Neural progenitor cell (in vitro differentiated cells): ENCODE measurements around the gene RUNX3. TPM values are rescaled to one million over a fixed set of nuclear protein-coding genes. Genes with fewer than 3 reads are reported as not detected.

ENCODE experiments used
- DNase-seq: peaks from one replicate; pipeline ENCODE4 v3.0.0-alpha.2; 2016; ENCODE audit warnings: low spot score
- H2AFZ ChIP-seq: fragments of 200-600 bp; sonication (generic); replicated peaks from 2 replicates; pipeline ENCODE4 v1.6.1; 2016; ENCODE audit warnings: antibody characterized with exemption
- H3F3A ChIP-seq: fragments of 200-600 bp; sonication (generic); 2 replicates; pipeline ENCODE4 v1.6.1; 2016; ENCODE audit warnings: antibody characterized with exemption, low read depth
- H3K27ac ChIP-seq: fragments of 200-600 bp; sonication (generic); 2 replicates; pipeline ENCODE4 v1.5.1; 2016; ENCODE audit warnings: mild to moderate bottlenecking
- H3K27me3 ChIP-seq: fragments of 200-600 bp; sonication (generic); 2 replicates; pipeline ENCODE4 v1.6.1; 2016; ENCODE audit warnings: mild to moderate bottlenecking, moderate library complexity
- H3K36me3 ChIP-seq: fragments of 200-600 bp; sonication (generic); 2 replicates; pipeline ENCODE4 v1.5.1; 2016
- H3K4me1 ChIP-seq: fragments of 200-600 bp; sonication (generic); 2 replicates; pipeline ENCODE4 v1.6.1; 2016; ENCODE audit warnings: mixed run types
- H3K4me2 ChIP-seq: fragments of 200-600 bp; sonication (generic); 2 replicates; pipeline ENCODE4 v1.6.1; 2016
- H3K4me3 ChIP-seq: fragments of 200-600 bp; sonication (generic); 2 replicates; pipeline ENCODE4 v1.5.1; 2016
- H3K79me2 ChIP-seq: fragments of 200-600 bp; sonication (generic); 2 replicates; pipeline ENCODE4 v1.6.1; 2016; ENCODE audit warnings: low read depth
- H3K9ac ChIP-seq: fragments of 200-600 bp; sonication (generic); 2 replicates; pipeline ENCODE4 v1.6.1; 2016
- H3K9me3 ChIP-seq: fragments of 200-600 bp; sonication (generic); 2 replicates; pipeline ENCODE4 v1.5.1; 2016; ENCODE audit warnings: low read depth
- H4K20me1 ChIP-seq: fragments of 200-600 bp; sonication (generic); 2 replicates; pipeline ENCODE4 v1.6.1; 2016; ENCODE audit warnings: low read depth
- H3K27ac Mint-ChIP-seq: 3 replicates; pipeline ENCODE4 v1.8.0; 2021; ENCODE audit warnings: mixed read lengths
- H3K27me3 Mint-ChIP-seq: 2 replicates; pipeline ENCODE4 v1.8.0; 2022; ENCODE audit warnings: low read depth, mild to moderate bottlenecking, inconsistent platforms, moderate library complexity, mixed read lengths; ENCODE audit not compliant: insufficient read depth
- H3K36me3 Mint-ChIP-seq: 3 replicates; pipeline ENCODE4 v1.8.0; 2021; ENCODE audit warnings: mixed read lengths
- H3K4me1 Mint-ChIP-seq: 3 replicates; pipeline ENCODE4 v1.8.0; 2021; ENCODE audit warnings: mixed read lengths
- H3K4me3 Mint-ChIP-seq: 3 replicates; pipeline ENCODE4 v1.8.0; 2021; ENCODE audit warnings: mild to moderate bottlenecking, moderate library complexity, mixed read lengths
- H3K9me3 Mint-ChIP-seq: 3 replicates; pipeline ENCODE4 v1.8.0; 2020; ENCODE audit warnings: mixed read lengths
- CTCF ChIP-seq: fragments of 200-600 bp; sonication (generic); IDR thresholded peaks from 2 replicates; pipeline ENCODE4 v1.5.1; 2017; ENCODE audit warnings: antibody characterized with exemption, mild to moderate bottlenecking
- EZH2 ChIP-seq: fragments of 200-600 bp; sonication (generic); IDR thresholded peaks from 2 replicates; pipeline ENCODE4 v1.6.1; 2017; ENCODE audit warnings: antibody characterized with exemption, mild to moderate bottlenecking, moderate library complexity
- EZH2phosphoT487 ChIP-seq: fragments of 200-600 bp; sonication (generic); IDR thresholded peaks from 2 replicates; pipeline ENCODE4 v1.6.1; 2017; ENCODE audit warnings: antibody characterized with exemption
- total RNA-seq: library from RNA; depleted of rRNA; stranded (reverse); fragments of >200 nt; gene quantifications from 2 replicates; pipeline ENCODE4 v1.2.3, GENCODE V29; 2015; ENCODE audit warnings: low replicate concordance

RUNX3 gene
- total RNA-seq, 1 donor from 2014 or later: not detected

- peaks cover 2% of the 10 kb centered on the region for H3K36me3 Mint-ChIP-seq
- H2AFZ ChIP-seq: no peak overlapping the region
Measured at GRCh38 chr1:24888971-24889676, 41.0 kb downstream of the RUNX3 start.

GRCh38 chr1:24888061-24888970, 41.8 kb downstream of the RUNX3 start:
- no peaks in the 10 kb centered on the region for H3K36me3 ChIP-seq
- H3K4me1 ChIP-seq: no peaks in the 10 kb centered on the region
- H3K9me3 Mint-ChIP-seq: peaks cover 25% of the 10 kb centered on the region
- peaks cover 12% of the 10 kb centered on the region for H3K27me3 ChIP-seq
- H3K27ac Mint-ChIP-seq: no peak overlapping the region
- no peaks in the 10 kb centered on the region for H3K9me3 ChIP-seq
- no peaks in the 10 kb centered on the region for H3K4me1 Mint-ChIP-seq
- H3K27me3 Mint-ChIP-seq: peaks cover 12% of the 10 kb centered on the region
- no peak for TF ChIP-seq EZH2
- no peak for TF ChIP-seq EZH2phosphoT487
- no peak for DNase-seq
- H3F3A ChIP-seq: no peaks in the 10 kb centered on the region
- no peaks in the 10 kb centered on the region for H4K20me1 ChIP-seq
- H3K4me3 ChIP-seq: no peak overlapping the region
- no peaks in the 10 kb centered on the region for H3K79me2 ChIP-seq
- H3K4me3 Mint-ChIP-seq: no peak overlapping the region
- H2AFZ ChIP-seq: no peak overlapping the region
- no peak overlapping the region for H3K9ac ChIP-seq
- no peak overlapping the region for H3K4me2 ChIP-seq
- peaks cover 2% of the 10 kb centered on the region for H3K36me3 Mint-ChIP-seq
- H3K27ac ChIP-seq: no peak overlapping the region

More at GRCh38 chr1:24888971-24889676, 41.0 kb downstream of the RUNX3 start:
- no peak overlapping the region for H3K4me3 Mint-ChIP-seq
- no peaks in the 10 kb centered on the region for H3K36me3 ChIP-seq
- H3K4me1 ChIP-seq: no peaks in the 10 kb centered on the region
- no peak overlapping the region for H3K27ac Mint-ChIP-seq
- no peaks in the 10 kb centered on the region for H4K20me1 ChIP-seq
- H3K4me1 Mint-ChIP-seq: no peaks in the 10 kb centered on the region
- no peaks in the 10 kb centered on the region for H3K9me3 ChIP-seq
- H3K9me3 Mint-ChIP-seq: peaks cover 24% of the 10 kb centered on the region
- no peaks in the 10 kb centered on the region for H3K79me2 ChIP-seq
- H3K27ac ChIP-seq: no peak overlapping the region
- H3K9ac ChIP-seq: no peak overlapping the region
- H3K27me3 ChIP-seq: peaks cover 4% of the 10 kb centered on the region
- H3K4me3 ChIP-seq: no peak overlapping the region
- no peak for DNase-seq
- H3K27me3 Mint-ChIP-seq: peaks cover 12% of the 10 kb centered on the region
- no peak overlapping the region for H3K4me2 ChIP-seq
- no peak for TF ChIP-seq CTCF
- TF ChIP-seq EZH2: no peak
- TF ChIP-seq EZH2phosphoT487: no peak
- H3F3A ChIP-seq: no peaks in the 10 kb centered on the region

- H3K4me1 Mint-ChIP-seq: no peaks in the 10 kb centered on the region
- Histone ChIP-seq H3K9ac (no peak overlapping the region), H3K4me1 (no peaks in the 10 kb centered on the region), H3K27ac (no peak overlapping the region), H3K4me2 (no peak overlapping the region), H3K9me3 (no peaks in the 10 kb centered on the region), H3K36me3 (no peaks in the 10 kb centered on the region), H3K79me2 (no peaks in the 10 kb centered on the region), H2AFZ (no peak overlapping the region), H3K4me3 (no peak overlapping the region), H3F3A (no peaks in the 10 kb centered on the region), H3K27me3 (peaks cover 18% of the 10 kb centered on the region), H4K20me1 (no peaks in the 10 kb centered on the region)
- H3K27ac Mint-ChIP-seq: no peak overlapping the region
- no peak overlapping the region for H3K4me3 Mint-ChIP-seq
- peaks cover 16% of the 10 kb centered on the region for H3K9me3 Mint-ChIP-seq
- H3K27me3 Mint-ChIP-seq: peaks cover 12% of the 10 kb centered on the region
- no peaks in the 10 kb centered on the region for H3K36me3 Mint-ChIP-seq
- no peak for DNase-seq
- TF ChIP-seq EZH2 (no peak), CTCF (no peak), EZH2phosphoT487 (no peak)
Measured at GRCh38 chr1:24886241-24886640, 43.8 kb downstream of the RUNX3 start.
